Activated effector memory CD4-positive, alpha-beta T cell treated with Interleukin-2 at 50 U/mL for 16 hours (primary cell): ENCODE measurements around the gene SPINK1.
"Not testable (repeated sequence)": the region's sequence is repeated elsewhere in the genome, so short reads cannot be mapped to it uniquely, and the experiment has no call there.

Experiments used
- DNase-seq: peaks from one replicate; pipeline ENCODE4 v3.0.0-alpha.2; 2020

SPINK1 gene

DNA sequence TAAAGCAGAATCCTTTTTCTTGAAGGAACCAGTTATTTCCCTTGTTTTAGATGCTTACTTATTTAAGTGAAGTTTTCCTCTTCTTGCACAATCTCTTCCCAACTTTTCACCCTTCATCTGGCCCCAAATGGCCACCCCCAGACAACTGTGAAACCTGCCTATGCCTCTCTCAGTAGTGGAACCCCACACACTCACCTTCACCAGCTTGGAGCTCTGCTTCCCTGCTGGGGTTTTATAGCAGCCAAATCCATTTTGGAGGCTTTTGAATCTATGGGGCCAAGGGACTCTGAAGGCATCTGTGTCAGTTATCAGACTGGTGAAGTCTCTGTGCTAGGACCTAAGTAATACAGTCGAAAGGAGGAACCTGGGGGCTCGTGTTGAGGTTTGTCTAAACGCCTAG lies 22.9 kb upstream of the SPINK1 start:
- no peak for DNase-seq

DNA sequence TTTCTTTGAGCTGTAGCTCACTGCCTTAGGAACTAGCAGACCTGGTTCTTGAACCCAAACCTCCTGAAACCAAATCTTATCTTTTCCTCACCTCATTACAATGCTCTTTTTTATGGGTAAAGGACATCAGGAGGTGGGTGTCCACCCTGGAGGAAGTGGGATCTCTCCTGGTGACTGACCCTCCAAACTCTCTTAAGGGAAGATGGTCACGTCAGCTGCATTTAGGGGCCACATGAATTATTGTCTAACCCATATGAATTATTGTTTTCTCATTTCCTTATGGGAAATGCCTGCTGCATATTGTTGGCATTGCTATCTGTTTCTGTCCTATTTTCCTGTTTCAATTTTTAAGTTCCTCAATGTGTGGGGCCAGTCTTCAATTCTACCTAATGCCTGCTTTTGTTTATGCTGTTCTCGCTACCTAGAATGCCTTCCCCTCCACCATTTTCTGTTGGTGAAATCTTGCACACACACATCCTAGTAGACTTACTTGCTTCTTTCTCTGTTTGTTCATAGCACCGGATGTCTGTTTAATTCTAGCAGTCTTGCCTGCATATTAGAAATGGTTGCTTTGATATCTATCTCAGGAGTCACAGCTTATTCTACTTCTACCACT lies 22.0 kb upstream of the SPINK1 start:
- DNase-seq, result no peak

DNA sequence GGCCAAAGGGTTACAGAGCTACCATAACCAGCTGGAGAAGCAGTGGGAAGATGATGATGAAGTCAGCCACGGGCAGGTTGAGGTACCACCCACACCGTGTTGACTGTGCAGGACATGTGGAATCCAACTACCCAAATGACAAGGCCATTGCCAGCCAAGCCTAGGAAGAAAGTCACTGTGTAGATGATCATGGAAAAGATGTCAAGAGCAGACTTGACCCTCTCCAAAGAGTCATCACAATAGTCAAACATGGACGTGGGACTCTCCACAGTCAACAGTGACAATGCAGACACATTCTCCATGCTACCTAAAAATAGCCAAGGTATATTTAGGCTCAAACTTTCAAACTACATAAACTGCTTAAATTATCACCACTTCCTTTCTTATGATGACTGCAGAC lies 20.9 kb upstream of the SPINK1 start:
- no peak for DNase-seq

DNA sequence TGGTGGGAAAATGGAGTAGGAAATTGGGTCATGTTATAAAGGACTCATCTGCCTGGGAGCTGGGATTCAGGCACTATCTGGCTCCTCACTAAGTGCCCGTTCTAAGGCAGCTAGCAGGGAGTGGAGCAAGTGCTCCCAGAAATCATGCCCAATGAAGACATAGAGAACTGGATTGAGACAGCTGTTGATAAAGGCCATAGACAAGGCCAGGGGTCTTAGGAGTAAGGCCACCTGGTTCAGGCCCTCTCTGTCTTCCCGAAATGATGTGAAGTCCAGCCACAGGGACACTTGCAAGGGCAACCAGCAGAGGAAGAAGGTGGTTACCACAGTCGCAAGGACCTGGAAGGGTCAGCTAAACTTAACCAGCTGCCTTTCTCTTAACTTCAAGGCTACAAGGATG lies 20.1 kb upstream of the SPINK1 start:
- DNase-seq, result no peak

DNA sequence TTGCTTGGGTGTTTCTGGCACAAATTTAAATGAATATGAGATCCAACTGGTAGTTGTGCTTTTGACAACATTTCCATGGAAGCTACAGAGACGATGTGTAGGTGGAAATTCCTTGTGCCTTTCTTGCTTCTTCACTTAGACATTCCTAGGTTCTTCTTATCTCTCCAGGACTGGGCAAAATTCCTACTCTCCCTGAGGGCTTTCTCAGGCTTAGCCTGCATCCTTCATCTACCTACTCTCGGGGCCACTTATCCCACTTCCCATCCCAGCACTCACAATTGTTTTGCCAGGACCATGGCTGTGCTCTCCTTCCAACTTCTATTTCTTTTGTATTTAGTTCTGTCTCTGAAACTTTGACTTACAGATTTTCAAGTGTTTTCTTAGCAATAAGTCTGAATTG lies 17.8 kb upstream of the SPINK1 start:
- no peak for DNase-seq

DNA sequence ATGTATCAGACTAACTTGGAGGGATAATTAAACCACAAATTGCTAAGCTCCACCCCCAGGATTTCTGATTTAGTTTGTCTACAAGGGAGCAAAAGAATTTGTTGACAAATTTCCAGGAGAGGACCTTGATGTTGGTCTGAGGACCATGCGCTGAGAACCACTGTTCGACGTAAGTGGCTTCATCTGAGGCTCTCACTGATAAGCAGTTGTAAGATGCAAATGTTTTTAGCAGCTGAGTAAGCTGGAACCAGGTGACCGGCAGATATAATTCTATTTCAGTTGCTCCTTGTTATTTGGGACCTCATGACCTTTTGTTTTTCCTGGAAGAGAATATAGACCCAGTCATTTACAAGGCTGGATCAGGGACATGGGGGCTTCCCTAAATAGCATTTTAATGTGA lies 14.1 kb upstream of the SPINK1 start:
- DNase-seq, result no peak

DNA sequence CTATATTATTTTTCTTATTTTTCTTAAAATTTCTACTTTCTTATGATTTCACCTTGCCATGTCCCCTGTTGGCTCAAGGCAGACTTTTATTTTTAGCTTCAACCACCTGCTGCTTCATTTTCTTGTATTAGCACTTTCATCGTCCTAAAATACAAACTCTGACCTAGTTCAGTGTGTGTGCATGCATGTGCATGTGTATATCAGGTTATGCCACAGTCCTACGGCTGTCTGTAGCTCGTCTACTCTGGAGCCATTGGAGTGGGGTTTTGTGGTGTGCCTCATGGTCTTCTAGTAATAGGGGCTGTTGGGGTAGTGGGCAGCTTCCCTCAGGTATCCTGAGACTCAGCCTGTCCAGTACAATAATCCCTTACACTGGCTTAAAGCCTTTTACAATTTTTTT lies 13.4 kb upstream of the SPINK1 start:
- DNase-seq, result no peak

DNA sequence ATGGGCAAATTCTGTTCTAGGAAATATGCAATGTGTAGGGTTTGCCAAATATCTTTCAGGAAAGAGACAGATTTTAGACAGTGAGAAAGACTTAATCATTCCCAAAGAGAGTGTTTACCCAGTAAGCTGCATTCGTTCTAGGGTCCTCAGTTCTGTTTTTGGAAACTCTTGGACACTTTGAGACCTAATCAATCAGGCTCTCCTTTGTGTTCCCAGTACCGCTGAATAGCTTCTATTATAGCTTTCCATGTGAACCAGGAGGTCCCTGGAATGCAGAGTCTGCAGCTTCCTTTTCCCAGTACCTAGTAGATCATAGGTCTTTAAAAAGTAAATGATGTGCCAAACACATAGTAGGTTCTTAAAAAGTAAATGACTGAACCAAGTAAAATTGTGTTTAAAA lies 11.4 kb upstream of the SPINK1 start:
- DNase-seq, result no peak

DNA sequence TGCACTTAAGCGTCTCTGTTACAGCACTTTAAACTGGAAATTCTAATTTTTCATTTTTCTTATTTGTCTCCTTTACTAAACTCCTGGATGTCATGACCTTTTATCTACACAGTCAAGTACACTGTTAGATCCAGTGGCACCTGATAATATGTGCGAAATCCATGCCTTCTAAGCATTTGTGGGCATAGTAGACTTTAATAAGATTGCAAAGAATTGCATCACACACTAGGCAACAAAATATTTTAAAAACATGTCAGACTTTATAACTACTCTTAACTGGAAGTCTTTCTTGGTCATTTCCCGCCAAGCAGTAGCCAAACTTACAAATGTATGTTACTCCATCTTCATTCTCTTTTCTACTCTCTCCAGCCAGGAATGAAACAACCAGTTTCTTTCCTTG lies 5.0 kb upstream of the SPINK1 start:
- no peak for DNase-seq

DNA sequence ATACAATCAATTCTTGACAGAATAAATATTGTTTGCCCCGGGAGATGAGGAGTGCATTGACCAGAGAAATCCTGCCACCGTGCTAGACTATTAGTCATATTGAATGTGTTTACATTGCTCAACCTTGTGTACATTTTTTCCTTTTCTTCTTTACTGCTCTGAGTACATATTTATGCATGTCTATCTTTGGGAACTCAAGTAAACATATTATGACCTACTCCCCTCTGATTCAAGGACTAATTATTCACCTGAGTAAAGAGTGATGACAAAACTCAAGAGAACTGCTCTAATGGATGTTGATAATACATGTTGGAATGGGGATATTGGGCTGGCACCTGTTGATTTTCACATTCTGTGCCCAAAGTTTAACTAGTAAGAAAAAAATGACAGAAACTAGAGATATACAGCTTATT lies 3.9 kb upstream of the SPINK1 start:
- no peak for DNase-seq

DNA sequence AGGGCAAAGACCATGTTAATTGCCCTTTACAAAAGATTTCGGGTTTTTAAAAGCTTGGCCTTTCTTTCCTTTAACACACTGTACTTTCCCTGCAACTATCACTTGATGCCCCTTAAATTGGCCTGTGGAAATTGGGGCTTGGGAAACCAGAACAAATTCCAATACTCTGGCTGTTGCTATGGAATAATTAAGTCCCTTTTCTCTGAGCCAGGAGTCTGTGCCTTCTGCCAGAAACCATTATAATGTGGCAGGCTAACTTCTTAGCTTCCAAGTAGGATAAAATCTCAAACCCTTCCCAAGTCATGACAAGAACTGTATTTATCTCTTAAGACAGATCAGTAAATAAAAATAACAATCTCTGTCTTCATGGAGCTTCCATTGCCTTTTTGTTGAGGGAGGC lies 1.1 kb upstream of the SPINK1 start:
- DNase-seq, result no peak

DNA sequence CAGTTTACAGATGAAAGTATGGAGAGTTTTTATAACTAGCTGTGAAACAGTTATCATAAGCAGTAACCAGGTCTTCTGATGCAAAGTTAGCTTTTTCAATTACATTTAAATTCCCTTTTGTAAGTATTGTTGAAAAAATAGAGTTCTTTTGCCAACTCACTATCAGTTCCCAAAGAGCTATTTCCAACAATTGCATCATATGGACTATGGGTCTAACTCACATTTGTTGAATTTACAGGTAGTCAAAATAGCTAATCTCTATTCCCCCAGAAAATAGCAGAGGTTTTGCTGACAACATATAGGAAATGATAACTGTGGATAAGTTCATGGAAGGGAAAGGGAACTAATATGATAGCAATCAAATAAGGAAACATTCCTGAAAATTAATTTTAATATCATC lies 1.4 kb downstream of the SPINK1 start:
- no peak for DNase-seq

DNA sequence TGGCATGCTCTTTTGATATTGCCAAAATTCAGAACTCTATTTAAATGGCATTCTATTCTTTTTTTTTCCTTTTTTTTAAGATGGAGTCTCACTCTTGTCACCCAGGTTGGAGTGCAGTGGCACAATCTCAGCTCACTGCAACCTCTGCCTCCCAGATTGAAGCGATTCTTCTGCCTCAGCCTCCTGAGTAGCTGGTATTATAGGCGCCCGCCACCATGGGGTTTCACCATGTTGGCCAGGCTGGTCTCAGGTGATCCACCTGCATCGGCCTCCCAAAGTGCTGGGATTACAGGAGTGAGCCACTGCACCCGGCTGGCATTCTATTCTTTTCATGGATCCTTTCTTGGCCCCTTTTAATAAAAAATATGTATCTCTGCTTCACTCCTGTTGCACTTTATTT lies 4.5 kb downstream of the SPINK1 start:
- not testable (repeated sequence) for DNase-seq

DNA sequence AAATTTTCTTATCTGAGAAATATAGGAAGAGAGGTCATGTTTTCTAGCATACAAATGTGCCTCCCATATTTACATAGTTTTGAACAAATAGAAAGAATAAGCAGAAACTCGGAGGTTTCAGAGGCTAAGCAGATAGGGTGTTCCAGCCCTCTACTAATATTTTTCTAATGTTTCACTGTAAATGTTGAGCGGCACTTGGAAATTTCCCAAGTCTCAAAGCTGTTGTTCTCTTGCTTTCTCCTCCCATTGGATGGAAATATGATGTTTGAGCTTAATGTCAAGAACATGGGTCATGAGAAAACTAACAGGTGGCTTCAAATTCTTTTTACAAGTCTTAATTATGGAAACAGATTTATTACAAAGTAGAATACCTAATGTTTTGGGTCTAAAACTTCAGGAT lies 5.1 kb downstream of the SPINK1 start:
- no peak for DNase-seq

DNA sequence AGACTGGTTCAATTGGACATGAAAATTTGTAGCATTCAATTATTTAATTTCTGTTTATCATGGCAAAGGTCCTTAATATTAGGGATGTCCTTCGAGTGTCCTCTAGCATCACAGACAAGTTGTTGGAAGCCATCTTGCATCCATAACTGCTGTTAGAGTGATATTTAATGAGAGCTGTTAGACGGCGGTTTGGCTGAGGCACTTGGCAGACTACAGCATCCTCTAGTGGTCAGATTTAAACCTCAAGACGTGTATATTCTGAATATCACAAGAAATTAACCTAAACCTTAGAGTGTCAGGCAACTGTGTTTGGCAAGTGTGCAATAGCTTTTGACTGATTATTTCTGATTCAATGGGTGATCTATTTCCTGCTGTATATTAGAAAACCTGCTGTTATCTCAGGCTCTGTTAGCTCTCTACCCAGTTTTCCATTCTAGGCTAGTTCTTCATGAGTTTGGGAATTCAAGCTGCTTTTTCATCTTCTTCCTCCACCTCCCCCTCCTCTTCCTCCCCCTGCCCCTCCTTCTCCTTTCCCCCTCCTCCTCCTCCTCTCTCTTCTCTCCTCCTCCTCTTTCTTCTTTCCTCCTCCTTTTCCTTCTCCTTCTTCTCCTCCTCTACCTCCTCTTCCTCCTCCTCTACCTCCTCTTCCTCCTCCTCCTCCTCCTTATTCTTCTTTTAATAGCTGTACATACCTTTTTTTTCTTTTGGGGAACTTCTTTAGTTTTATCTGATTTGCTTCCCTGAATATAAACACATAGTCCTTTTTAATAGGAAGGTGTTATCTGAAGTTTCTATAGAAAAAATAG lies 8.6 kb downstream of the SPINK1 start:
- peak; percentile 13 for DNase-seq

DNA sequence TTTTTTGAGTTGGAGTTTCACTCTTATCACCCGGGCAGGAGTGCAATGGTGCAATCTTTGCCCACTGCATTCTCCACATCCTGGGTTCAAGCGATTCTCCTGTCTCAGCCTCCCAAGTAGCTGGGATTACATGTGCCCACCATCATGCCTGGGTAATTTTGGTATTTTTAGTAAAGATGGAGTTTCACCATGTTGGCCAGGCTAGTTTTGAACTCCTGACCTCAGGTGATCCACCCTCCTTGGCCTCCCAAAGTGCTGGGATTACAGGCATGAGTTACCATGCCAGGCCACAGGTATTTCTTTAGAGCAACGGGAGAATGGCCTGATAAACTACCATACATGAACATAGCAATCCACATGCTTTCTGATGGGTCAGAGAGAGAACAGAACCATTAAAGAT lies 9.2 kb downstream of the SPINK1 start:
- DNase-seq, result not testable (repeated sequence)

DNA sequence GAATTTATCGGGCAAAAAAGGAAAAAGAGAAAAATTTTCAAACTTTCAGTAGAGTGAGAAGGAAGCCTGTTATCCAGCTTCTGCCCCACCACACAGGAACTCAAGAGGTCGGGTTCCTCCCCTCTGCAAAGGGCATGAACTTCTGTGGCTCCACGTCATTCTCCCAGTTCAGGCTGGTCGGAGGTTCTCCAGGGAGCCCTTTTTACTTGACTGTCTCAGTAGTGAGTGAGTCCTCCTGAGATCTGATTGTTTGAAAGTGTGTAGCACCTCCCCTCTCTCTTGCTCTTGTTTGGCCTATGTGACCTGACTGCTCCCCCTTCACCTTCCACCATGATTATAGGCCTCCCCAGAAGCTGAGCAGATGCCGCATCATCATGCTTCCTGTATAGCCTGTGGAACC lies 9.7 kb downstream of the SPINK1 start:
- DNase-seq, result no peak

DNA sequence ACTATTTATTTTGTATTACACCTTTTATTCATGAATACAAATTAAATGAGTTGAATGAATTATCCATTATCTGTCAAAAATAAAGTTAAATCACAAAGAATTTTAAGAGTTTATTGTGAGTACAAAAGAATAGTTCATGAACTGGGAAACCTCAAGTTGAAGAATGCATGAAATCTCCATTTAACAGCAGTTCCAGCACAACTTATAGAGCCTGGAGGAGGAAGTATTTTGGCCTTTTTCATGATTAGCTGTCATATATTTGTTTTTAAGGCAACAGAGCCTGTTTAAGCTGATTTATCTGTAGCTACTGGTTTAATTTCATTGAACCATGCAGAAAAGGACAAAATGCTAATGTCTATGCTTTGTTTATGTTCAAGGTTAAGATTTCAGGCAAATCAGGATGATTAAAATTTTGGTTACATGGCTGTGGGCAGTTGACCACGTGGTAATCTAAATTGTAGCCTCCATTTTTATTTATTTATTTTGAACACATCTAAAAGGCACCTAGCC lies 12.2 kb downstream of the SPINK1 start:
- no peak for DNase-seq

DNA sequence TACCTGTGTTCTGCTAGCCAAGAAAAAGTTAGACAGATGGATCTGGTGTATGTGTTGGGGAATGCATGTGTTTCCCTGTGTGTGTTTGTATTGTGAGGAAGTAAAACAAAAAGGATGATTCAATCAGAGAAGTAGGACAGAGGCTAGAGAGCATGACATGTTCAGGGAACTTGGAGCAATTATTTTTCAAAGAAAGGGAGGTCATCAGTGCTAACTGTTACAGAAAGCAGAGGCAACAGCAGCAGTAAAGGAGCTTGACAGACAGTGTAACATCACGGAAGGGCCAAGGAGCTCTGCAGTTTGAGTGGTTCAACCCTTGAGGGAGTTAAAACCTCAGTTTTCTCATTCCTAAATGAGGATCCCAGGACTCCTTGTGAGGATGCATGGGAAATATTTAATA lies 13.2 kb downstream of the SPINK1 start:
- no peak for DNase-seq

DNA sequence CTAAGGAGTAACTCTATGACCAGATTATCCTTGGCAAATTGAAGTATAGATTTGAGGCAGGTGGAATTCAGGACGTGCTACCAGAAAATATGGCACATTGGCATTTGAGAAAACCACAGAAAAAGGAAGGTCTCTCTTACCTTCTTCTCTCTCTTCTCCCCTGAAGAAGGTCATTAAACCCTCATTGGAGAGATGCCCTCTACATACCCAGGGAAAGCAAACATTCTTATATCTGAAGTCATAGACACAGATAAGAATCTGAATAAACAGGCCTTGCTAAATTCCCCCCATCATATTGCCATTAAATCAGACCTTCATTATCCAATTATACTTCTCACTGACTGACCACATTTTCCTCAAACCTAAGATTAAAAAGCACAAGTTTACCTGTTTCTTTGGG lies 17.8 kb downstream of the SPINK1 start:
- DNase-seq, result no peak

DNA sequence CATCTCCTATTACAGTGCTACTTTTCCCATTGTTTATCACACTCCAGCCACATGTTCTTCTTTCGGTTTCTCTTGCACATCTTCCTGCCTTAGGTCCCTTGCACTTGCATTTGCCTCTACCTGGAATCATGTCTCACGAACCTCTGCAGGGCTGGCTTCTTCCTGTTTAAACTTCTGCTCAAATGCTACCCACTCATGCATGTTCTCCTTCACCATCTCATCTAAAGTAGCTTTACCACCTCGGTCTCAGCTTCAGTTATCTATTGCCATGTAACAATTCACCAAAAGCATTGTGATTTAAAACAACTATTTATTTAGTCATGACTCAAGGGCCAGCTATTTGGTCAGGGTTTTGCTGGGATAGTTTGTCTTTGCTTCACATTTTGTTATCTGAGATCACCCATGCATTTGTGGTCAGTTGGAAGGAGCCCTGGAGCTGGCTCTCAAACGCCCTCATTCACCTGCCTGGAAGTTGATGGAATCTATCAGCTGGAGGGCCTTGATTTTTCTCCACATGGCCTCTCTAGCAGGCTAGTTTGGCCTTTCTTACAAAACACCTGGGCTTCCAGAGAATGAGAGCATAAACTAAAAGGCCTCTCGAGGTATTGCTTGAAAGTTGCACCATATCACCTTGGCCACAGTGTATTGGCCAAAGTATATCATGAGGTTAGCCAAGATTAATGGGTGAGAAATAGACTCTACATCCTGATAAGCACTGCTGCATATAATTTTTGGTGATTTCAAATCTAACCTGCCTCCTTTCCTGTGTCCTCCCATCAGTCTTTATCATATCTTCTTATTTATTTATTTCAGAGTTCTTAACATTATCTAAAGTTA lies 21.4 kb downstream of the SPINK1 start:
- no peak for DNase-seq

DNA sequence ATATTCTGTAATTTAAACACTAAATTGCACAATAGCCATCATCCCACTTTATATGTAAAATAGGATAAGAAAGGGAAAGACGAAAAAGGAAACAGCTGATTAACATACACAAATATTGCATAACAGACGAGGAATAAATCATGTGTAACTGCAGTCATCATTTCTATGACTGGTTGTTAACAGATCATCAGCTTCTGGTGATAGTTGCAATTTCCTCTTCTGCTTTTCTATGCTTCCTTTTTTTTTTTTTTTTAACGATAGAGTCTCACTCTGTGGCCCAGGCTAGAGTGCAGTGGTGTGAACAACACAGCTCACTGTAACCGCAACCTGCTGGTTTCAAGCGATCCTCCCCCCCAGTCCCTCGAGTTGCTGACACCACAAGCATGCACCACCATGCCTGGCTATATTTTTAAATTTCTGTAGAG lies 26.4 kb downstream of the SPINK1 start:
- DNase-seq, result no peak

DNA sequence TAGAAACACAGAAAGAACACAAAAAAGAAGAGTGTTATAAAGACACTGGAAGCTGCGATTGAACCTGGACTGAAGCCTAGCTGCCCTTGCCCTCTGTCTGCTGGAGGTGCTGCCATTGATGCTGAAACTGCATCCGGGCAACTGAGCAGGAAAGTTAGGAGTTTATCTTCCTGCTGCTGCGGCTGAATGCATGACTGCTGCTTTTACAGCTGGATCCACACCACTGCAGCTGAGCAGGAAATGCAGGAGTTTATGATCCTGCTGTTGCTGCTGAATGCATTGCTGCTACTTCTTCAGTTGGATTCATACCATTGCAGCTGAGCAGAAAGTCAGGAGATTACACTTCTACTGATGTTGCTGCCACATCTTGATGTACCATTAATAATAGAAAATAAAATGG lies 27.1 kb downstream of the SPINK1 start:
- DNase-seq, result no peak

DNA sequence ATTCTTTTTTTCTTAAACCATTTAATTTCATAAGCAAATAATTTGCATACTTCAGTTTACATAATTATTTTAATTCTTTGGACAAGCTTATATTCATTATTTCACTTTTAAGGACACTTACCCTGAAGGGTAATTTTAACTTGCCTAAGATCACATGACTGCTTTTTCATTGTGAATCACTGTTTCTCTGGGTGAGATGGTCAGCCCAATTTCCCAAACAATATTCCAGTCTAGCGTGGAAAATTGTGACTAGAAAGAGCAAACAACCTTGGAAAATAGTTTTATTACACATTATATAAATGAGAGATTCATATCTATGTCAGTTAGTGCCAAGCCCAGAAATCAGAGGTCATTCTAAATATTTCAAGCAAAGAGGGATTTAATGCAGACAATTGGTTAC lies 27.5 kb downstream of the SPINK1 start:
- no peak for DNase-seq
